HTERT RPE-1 (cell line): ENCODE measurements around the gene PIAS3.
"Not testable (repeated sequence)": the region's sequence is repeated elsewhere in the genome, so short reads cannot be mapped to it uniquely, and the experiment has no call there.

Experiments
- in situ Hi-C: fragments of 300-500 bp; cut with MboI; formaldehyde crosslinking; loops from 4 replicates; pipeline ENCODE4 v1.14.3; 2020; ENCODE audit warnings: low sequenced_read_pairs

PIAS3 gene

GRCh38 chr1:145877923-145878486, 19.1 kb upstream of the PIAS3 start:
- in situ Hi-C loops, result no loop called here

- in situ Hi-C loops, result no loop called here
Measured at GRCh38 chr1:145874646-145875045, 15.8 kb upstream of the PIAS3 start.

- in situ Hi-C loops, result no loop called here
Measured at GRCh38 chr1:145871994-145872924, 13.4 kb upstream of the PIAS3 start.

GRCh38 chr1:145868232-145868631, 9.4 kb upstream of the PIAS3 start:
- in situ Hi-C loops, result no loop called here

- in situ Hi-C loops, result no loop called here
Measured at GRCh38 chr1:145863282-145864018, 4.6 kb upstream of the PIAS3 start.

- in situ Hi-C loops, result no loop called here
Measured at GRCh38 chr1:145859491-145860023, 676 bp upstream of the PIAS3 start.

- in situ Hi-C loops, result no loop called here
Measured at GRCh38 chr1:145858238-145858900, 512 bp downstream of the PIAS3 start.

GRCh38 chr1:145857170-145857569, 1.7 kb downstream of the PIAS3 start:
- in situ Hi-C loops, result no loop called here

GRCh38 chr1:145855426-145855948, 3.4 kb downstream of the PIAS3 start:
- in situ Hi-C loops, result no loop called here

GRCh38 chr1:145849356-145850160, 9.3 kb downstream of the PIAS3 start:
- in situ Hi-C loops, result no loop called here

GRCh38 chr1:145847827-145848226, 11.1 kb downstream of the PIAS3 start:
- in situ Hi-C loops, result no loop called here

GRCh38 chr1:145846201-145846612, 12.7 kb downstream of the PIAS3 start:
- in situ Hi-C loops, result no loop called here

- in situ Hi-C loops, result no loop called here
Measured at GRCh38 chr1:145845514-145846161, 13.2 kb downstream of the PIAS3 start, which contains the start of gene NUDT17. NUDT17 (plus strand) TSS chr1:145845630; CDS start chr1:145845641, 11 bp downstream.

GRCh38 chr1:145845144-145845513, 13.8 kb downstream of the PIAS3 start:
- in situ Hi-C loops, result no loop called here

- in situ Hi-C loops, result no loop called here
Measured at GRCh38 chr1:145843031-145843430, 15.8 kb downstream of the PIAS3 start.

- in situ Hi-C loops, result no loop called here
Measured at GRCh38 chr1:145837656-145838055, 21.2 kb downstream of the PIAS3 start.

GRCh38 chr1:145830810-145831209, 28.1 kb downstream of the PIAS3 start:
- in situ Hi-C loops, result not testable (repeated sequence)

GRCh38 chr1:145828367-145829026, 30.4 kb downstream of the PIAS3 start:
- in situ Hi-C loops, result no loop called here

- in situ Hi-C loops, result no loop called here
Measured at GRCh38 chr1:145827966-145828365, 30.9 kb downstream of the PIAS3 start.
